ENCODE results near the gene LTB4R2.
A peak's percentile ranks its signal among the peaks of the same experiment; 100 is the strongest.

The LTB4R2 gene

DNA sequence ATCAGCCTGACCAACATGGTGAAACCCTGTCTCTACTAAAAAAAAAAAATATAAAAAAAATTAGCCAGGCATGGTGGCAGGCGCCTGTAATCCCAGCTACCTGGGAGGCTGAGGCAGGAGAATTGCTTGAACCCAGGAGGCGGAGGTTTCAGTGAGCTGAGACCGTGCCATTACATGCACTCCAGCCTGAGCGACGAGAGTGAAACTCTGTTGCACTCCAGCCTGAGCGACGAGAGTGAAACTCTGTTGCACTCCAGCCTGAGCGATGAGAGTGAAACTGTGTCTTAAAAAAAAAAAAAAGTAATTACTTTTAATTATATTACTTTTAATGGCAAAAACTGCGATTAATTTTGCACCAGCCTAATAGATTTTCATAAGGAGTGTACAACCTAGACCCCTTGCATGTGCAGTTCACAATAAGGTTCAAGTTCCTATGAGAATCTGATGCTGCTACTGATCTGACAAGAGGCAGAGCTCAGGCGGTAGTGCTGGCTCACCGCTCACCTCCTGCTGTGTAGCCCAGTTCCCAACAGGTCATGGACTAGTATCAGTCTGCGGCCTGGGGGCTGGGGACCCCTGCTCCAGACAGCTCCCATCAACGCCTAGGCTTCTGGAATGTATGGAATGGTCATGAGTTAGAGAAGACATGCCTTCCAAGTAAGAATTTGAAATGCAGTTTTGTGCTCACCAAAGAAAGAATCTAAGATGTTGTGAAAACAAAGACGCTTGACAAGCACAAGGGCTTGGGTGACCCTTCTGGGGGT, 11.5 kb downstream of the LTB4R2 start:
- no peak for DNase-seq

DNA sequence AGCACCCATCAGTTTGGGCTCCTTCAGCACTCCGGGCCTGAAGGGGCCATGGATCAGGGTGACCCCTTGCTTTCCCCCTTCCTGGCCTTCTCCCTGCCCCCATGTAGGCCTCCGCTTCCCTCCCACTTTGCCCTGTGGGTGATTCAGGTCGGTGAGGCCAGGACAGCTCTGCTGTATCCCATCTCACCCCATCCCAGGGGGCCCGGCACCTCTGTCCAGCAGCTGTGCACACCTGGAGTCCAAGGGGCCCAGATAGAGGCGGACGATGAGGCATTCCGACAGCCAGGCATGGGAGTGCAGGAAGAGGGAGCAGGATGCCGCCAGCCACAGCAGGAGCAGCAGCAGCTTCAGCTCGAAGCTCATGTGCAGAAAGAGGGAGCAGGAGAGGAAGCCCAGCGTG, 12.7 kb downstream of the LTB4R2 start:
- no peak for DNase-seq

DNA sequence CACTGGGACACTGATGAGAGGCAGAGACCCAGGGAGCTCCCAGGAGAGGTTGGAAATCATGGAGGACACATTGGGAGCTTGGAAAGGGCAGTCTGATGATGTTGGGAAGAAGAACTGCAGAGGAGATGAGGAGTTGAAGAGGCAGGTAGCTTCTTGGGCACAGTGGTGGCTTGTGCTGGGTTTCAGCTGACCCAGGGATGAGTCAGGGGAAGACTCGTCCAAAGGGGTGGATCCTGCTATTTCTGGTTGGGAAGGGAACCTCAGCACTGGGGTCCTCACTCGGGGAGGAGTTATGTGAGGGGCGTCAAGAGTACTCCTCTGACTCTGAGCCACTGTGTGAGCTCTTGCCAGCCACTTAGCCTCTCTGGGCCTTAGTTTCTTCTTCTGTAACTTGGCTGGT, 13.4 kb downstream of the LTB4R2 start:
- DNase-seq = no peak

DNA sequence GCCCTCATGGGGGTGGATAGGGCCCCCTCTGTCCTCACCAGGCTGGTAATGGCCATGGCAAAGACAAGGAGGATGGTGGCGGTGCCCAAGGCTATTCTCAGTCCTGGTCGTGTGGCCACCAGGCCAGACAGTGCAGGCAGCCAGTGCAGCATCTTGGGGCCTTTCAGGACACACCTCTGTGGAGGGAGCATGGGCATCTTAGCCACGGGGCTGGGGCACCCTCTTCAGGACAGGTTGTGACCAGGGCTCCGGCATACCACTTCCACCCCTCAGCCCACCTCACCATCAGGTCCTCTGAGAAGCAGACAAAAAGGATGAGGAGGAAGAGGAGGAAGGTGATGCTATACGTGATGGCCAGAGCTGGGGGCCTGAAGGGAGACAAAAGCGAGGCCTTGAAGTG, 14.1 kb downstream of the LTB4R2 start:
- DNase-seq = no peak

DNA sequence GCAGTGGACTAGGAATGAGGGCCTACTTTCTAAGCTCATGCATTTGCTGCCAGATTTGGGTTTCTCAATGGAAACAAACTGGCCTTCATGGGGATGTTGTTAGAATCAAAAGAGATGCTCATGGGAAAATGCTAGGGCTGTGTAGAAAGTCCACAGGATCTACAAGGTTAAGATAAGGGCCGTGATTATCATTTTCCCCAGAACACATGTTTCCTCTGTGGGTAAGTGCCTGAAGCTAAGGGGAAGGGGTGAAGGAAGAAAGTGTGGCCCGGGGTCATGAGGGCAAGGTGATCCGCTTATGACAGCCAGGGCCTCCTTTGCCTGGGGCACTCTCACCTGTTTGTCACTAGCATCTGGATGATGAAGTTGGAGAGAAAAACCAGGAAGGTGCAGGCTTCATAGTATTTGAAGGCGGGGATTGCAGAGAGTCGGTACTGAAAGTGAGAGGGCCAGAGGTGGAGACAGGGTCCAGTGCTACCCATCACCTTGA, 15.1 kb downstream of the LTB4R2 start:
- no peak for DNase-seq

DNA sequence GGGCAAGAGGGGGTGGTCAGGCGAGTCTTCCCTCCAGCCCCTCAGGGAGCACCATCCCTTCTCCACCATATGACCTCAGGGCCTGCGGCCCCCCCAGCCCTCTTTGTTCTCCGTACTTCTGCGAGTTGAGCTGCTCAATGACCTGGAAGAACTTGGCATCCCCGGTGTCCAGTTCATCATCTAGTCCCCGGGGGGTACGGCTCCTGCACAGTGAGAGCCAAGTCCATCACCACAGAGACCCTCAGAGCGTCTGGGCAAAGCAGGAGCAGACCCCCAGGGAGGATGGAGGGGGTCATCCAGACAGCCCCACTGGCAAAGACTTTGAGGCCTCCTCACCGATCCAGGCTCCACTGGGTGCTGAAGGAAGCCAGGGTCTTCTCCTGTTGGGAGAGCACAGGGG, 16.0 kb downstream of the LTB4R2 start:
- no peak for DNase-seq

DNA sequence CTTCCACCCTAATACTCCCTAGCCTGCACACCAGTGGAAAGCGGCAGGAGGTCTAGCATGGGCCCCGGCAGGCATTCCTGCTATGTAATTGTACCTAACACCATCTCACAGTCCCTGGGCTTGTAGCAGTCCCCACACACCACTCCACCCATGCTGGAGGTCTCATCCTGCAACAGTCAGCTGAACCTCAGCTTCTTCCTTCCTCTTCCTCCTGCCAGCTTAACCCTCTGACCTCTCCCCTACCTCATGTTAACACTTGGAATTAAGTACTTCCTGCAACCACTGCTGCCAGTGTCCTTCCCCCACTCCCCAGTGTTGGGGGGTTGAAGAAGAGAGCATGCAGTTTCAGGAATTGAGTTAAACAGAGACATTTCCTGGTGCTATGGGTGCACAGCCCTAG, 17.4 kb downstream of the LTB4R2 start:
- DNase-seq = no peak

DNA sequence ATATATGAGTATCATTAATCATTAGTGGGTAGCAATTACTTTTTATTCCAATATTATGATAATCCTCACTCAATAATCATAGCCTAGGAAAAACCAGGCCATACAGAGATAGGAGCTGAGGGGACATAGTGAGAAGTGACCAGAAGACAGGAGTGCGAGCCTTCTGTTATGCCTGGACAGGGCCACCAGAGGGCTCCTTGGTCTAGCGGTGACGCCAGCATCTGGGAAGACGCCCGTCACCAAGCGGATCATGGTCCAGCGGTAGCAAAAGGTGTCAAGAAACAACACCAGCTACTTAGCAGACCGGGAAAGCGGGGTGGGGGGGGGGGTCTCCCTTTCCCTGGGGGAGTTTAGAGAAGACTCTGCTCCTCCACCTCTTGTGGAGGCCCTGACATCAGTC, 18.0 kb downstream of the LTB4R2 start:
- peak; percentile 51 for DNase-seq

DNA sequence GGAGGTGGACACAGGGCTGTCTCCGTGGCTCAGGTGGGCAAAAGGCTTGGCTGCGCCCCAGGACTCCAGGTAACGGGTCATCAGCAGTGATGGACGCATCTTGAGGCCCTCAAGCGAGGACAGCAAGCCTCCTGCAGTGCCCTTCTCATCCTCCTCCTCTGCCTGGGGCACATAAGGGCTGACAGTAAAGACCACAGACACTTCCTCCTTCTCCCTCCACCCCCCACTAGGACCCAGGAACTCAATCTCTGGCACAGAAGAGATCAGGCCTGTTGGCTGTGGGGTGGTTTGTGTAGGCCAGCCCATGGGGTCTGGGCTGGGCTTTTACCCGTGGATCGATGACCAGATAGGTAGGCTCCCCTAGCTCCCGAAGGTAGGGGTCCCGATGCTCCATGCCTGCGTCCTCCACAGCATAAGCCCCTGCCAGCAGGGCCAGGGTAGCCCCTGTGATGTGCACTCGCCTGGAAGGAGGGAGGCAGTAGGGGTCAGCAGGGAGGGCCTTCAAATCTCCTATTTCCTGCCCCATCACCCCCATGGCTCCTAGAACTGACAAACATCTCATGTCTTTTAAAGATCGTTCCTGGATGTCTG, 19.2 kb downstream of the LTB4R2 start:
- no peak for DNase-seq

DNA sequence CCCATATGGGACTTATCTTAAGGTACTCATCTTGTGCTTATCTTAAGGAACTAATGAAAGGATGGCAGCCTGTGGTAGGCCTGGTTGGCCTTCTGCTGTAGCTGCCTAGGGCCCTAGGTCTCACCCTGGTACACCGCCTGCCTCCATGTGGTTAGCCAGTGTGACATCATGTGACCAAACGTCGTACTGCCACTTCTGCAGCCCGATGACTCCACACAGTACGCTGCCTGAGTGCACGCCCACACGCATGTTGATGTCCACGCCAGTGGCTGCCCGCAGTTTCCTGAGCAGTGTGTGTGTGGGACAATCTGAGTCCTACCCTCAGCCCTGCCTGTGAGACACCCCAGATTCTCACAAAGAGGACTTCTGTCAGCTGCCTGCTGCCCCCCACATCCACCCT, 19.8 kb downstream of the LTB4R2 start:
- DNase-seq = peak; percentile 53

DNA sequence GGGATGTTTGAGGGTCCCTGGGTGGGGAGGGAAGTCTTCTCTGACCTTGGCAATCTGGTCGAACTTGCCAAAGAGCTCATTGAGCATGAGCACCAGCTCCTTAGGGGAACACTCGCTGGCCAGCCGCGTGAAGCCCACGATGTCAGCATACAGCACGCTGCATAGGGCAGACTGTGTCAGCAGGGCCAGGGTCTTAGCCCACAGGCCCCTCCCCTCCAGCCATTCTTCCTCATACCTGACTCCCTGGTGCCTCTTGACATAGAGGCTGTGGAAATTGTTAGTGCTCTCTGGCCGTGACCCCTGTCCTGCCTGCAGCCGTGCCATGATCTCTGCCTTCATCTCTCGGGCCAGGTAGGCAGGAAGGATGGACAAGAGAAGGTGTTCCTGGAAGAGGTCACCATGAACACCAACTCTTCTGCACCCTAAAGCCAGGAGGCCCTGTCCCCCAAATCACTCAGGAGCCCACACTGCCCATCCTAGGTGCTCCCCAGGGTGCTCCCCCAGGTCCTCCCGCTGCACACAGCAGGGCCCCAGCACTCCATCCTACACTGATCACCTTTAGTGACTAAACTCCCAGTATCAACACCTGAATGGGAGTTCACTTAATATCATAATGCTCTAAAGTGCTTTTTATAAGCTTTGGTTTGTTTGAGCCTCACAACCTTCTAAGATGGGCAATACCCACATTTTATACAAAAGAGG, 21.2 kb downstream of the LTB4R2 start:
- DNase-seq = no peak

DNA sequence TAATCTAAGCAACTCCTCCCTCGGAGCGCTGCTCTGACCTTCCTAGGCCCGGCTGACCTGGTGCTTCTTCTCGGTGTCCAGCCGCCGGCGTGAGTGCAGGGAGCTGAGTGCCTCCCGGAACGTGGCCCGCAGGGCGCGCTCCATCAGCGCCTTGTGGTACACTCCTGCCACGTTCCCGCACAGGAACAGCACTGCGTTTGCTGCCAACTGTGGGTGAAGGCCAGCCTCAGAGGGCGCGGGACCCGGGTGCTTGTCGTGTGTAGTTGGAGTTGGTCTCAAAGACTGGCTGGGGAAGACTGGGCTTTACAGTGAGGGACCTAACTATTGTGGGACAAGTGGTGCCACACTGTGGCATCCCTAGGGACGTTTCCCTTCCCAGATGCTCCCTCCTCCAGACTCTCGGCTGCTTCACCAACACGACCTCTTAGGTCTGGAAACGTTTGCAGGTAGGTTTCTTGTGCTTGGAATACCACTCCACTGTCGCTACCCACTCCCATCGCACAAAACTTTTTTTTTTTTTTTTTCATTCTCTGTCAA, 21.9 kb downstream of the LTB4R2 start:
- DNase-seq = no peak

DNA sequence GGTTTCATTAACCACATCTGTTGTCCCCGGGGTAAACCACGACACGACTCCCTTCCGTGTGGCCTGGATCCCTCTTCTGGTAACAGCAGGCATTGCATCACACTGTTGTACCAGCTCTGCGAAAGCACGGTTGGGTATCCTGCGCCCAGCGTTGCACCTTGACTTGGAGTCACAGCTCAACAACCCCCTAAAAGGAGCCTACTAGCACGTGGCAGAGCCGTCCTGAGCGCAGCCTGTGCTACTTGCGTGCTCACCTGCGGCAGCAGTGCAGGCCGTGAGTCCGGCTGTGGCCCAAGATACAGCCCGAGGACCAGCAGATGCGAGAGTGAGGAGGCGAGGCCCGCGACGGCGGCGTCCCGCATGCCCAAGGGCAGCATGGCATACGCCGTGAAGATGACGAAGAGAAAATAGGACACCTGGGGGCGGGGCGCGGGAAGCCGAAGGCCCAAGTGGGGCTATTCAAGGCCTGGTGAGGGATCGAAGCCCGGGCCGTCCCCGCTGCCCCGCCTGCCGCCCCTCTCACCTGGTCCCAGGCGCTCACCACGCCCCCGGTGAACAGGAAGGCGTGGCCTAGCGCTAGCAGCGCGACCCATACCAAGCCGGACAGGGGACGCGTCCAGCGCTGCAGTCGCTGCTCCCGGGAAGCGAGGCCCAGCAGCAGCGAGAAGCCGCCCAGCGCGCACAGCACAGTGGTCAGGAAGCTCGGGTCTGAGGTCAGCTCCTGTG, 22.5 kb downstream of the LTB4R2 start:
- DNase-seq = peak; percentile 89

DNA sequence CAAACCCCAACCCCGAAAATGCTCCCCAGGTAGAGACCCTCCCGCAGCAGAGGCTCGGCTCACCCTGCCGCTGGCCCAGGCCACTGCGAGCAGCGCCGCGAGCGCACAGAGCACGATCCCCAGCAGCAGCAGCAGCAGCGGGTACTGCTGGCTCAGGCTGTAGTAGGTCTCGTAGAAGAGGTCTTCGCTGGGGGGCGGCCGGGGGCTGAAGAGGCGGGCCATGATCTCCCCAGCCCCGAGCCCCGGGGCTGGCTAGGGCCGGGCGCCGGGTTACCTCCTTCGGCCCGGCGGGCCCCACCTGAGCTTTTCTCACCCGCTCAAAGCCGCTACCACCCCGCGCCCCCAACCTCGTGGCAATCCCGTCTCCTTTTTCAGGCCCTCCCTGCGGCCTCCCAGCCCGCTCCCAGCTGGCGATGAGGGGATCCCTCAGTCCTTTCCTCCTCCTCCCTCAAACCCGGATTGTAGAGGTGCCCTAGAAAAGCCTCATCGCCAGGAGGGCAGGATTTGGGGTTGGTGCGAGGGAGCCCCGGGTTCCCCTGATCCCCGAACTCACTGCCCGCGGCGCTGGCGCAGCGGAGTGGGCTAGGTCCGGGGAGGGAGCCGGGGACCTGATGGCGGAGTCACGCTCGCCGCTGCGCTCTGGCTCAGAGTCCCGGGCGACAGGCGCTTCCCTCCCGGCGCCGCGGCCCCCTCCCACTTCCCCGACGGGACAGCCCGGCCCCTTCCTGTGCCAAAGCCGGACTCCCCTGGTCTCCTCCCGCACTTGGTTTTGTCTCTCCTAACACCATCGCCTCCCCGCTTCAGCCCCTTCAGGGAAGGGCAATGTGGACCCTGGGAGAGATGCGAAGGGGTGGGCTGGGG, 24.7 kb downstream of the LTB4R2 start, which contains the start of gene ADCY4:
Gene ADCY4, minus strand, starts transcription at position 641 of the 861 bp plus-strand sequence. Its CDS starts 419 bp downstream, at position 222.
- no peak for DNase-seq

DNA sequence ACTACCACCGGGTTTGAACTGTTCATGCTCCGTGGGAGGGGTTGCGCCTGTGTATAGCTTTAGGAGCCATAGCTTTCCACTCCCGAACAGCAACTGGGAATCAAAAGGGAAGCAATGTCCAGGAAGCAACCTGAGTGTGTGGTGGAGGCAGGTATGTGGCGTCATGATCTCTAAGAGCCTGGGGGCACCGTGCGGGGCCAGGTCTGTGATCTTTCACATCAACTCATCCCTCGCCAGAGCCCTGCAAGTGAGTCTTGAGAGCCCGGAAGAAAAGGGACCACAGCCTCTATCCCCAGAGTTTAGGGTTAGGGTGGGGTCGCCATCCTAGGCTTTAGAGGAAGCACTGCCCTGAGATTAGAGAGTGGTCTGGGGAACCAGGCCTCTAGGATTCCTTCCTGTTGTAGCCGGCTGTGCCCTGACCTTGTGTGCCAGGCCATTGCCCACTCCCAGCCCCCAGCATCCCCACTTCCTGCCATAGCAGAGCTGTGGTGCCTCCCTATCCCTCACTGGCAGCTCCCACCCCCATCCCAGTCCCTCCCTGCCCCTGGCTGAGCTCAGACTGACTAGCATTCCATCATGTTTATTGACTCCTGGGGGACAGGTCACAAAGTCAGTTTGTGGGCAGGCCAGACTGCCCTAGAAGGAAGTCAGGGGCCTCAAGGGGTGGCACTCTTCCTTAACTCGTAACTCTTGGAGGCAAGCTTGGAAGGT, 25.7 kb downstream of the LTB4R2 start:
- DNase-seq = no peak

DNA sequence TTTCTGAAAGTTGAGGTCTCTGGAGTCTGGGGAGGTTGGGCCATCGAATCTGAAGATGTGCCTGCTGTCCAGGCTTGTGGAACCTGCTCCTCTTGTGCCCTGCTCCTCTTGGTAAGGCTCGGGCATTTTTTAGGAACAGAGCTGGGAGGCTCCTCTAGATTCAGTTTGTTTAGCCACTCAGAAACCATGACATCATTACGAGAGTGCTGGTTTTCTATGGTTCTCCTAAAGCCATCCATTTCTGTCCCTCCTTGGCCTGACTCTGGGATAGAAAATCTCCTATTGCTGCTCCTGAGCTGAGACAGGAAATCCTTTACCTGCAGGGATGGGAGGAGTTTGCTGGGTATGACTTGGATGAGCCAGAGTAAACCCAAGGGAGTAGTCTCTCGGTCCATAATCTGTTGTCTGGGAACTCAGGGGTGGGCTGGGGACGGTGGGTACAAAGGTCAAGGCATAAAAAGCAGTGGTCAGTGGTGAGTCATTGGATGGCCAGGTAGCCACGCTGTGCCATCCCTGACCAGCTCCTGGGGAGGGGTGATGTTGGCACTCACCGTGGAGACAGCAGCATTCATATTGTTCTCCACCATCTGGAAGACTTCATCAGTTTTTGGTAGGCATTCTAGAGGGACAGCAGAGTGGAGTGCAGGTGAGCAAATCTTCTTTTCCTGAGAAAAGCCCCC, 27.3 kb downstream of the LTB4R2 start:
- DNase-seq = no peak

DNA sequence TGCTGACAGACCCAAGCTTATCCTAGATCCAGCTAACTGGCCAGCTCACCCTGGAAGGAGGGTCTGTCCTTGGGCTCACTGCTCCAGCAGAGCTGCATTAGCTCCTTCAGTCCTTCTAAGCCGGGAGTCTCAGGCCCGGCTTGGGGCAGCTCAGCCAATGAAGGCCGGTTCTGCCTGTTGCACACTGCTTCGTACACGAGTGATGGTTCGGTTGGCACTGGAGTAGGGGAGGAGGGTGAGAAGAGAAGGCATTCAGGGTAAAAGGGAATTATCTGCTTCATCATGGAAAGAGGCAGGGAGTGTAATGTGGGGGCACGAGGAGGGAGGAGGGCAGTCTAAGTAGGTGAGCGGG, 27.9 kb downstream of the LTB4R2 start:
- no peak for DNase-seq

DNA sequence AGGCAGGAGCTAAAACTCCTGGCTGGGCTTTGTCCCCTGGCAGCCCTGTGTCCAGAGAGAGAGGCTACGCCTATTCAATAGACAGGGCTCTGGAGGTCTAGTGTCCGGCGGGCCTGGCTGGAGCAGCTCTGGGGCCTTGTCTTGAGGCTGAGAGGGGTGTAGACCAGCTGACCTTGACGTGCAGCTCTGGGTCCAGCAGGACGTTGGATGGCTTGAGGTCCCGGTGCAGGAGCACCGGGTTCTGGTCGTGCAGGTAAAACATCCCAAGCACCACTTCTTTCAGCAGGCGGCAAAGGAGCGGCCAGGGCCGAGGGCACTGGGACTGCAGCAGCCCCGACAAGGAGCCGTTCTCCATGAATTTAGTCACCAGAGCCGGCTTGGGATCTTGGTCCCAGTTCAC, 28.9 kb downstream of the LTB4R2 start:
- no peak for DNase-seq

DNA sequence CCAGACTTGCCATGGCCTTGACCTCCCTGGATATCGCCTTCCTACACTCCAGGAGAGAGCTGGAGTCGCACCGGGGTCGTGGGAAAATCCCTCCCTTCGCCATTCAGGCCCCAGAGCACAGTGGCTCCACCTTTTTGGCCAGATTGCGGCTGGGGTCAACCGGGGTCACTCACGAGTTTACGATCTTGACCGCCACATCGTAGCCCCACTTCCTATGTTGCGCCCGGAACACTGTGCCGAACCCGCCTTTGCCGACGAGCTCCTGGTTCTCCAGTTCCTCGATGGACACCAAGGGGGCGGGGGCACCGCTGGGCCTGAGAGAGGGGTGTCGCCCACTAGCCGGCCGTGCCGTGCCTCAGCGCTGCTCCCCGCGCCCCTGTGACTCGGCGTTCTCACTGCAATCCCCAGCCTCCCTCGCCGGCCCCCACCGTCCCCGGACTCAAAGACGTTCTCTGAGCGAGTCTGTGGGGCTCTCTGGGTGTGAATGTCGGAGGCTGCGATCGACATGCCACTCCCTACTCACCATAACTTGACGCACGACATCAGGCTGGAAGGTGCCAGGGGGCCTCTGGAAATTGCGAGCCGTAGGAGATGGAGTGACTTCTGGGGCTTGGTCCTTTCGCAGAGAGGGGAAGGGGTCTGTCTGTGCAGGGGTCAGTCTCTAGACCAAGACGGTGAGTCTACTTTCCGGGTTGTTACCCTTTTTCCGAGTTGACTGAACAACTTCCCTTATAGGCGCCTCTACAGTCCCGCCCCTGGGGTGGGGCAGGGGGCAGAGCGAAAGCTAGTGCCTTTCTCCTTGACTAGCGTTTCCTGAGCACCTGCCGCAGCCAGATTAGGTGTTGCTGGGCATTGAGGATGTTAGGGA, 29.6 kb downstream of the LTB4R2 start, which contains the start of gene RIPK3:
Gene RIPK3, minus strand, starts transcription at position 708 of the 868 bp plus-strand sequence. Its CDS starts 165 bp downstream, at position 543.
- DNase-seq = peak; percentile 82

DNA sequence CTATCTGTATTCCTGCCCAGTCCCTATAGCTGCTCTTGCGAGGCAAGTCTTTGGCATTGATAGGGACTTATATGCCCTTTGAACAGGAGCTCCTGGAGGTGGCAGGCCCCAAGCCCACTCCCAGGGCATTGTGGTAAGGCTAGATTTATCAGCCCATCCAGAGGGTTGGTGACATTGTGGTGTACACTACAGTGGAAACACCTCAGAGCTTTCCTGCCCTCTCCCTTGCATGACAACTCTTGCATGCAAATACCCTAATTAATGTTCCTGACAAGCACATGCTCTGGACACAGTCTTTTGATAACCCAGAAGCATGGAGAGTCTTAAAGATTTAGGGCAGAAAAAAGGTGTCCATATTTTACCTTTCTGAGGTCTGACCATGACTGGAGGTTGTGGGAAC, 30.7 kb downstream of the LTB4R2 start:
- DNase-seq = no peak
